Measurements from ENCODE around the gene COL13A1. TPM values are rescaled to one million over a fixed set of nuclear protein-coding genes. Genes with fewer than 3 reads are reported as not detected.

The COL13A1 gene
- total and polyA plus RNA-seq, 2 of the 8 experiments (the other 6 are each of a cell fraction or from before 2014, with no cell fraction given), result 2.6 to 5.2 TPM

GRCh38 chr10:69897999-69898398 lies 96.3 kb downstream of the COL13A1 start:
- Histone ChIP-seq H3K4ac (replicated peaks; ENCODE audit: insufficient read length, low read depth, low read length) (no peak overlapping the region), H3K36me3 (ENCODE audit: control insufficient read depth in 2 of 4, insufficient read depth in 4 of 4, low read length in 3 of 4) (no peaks in the 10 kb centered on the region), H3K14ac (ENCODE audit: insufficient read length) (no peak overlapping the region), H3K9ac (replicated peaks in 1 of 4; ENCODE audit: extremely low read depth in 1 of 4, low read depth in 3 of 4, low read length in 3 of 4) (no peak overlapping the region), H3K56ac (replicated peaks; ENCODE audit: insufficient read length, low read depth, low read length) (no peak overlapping the region), H4K5ac (ENCODE audit: insufficient read length, low read depth, low read length) (no peak overlapping the region), H3K79me1 (ENCODE audit: low read depth, low read length) (no peaks in the 10 kb centered on the region), H2BK15ac (ENCODE audit: low read length) (0 out of 2 replicates have a peak overlapping the region, but pooled peaks have one; percentile 37), H2BK5ac (ENCODE audit: low read depth, low read length) (peak overlapping the region; percentile 5; the same call in 1 of the 2 replicates), H2BK20ac (ENCODE audit: low read length) (peak overlapping the region; percentile 83; the same call in 1 of the 2 replicates), H4K8ac (ENCODE audit: extremely low read depth, insufficient read depth, low read length) (no peak overlapping the region), H4K91ac (replicated peaks; ENCODE audit: insufficient read length, low read length) (no peak overlapping the region), H3K18ac (ENCODE audit: extremely low read depth, low read length) (no peak overlapping the region), H3K4me2 (ENCODE audit: insufficient read depth in 1 of 2, low read depth in 2 of 2, low read length in 2 of 2) (no peak overlapping the region), H2AFZ (ENCODE audit: low read length) (no peak overlapping the region), H3K4me3 (ENCODE audit: extremely low read depth in 1 of 4, insufficient read depth in 2 of 4, low read depth in 3 of 4, low read length in 4 of 4) (no peak overlapping the region), H3K27me3 (replicated peaks in 1 of 4; ENCODE audit: control insufficient read depth in 3 of 4, extremely low read depth in 1 of 4, insufficient read depth in 3 of 4, low read length in 3 of 4) (no peaks in the 10 kb centered on the region; a peak in 2 of 7 replicates), H3K4me1 (replicated peaks in 1 of 4; ENCODE audit: control insufficient read depth in 3 of 4, insufficient read depth in 4 of 4, low read length in 3 of 4) (peaks cover 0 to 27% (median 13%) of the 10 kb centered on the region in 4 experiments; a peak in 6 of 7 replicates), H3K23ac (ENCODE audit: insufficient read length) (no peak overlapping the region), H3K9me3 (ENCODE audit: insufficient read depth in 2 of 2, low read depth in 1 of 2, low read length in 1 of 2) (no peaks in the 10 kb centered on the region; a peak in 1 of 4 replicates), H2BK120ac (replicated peaks; ENCODE audit: low read depth, low read length) (no peak overlapping the region), H3K79me2 (ENCODE audit: control insufficient read depth in 1 of 2, insufficient read depth in 2 of 2, low read length in 2 of 2) (no peaks in the 10 kb centered on the region), H2BK12ac (ENCODE audit: low read depth, low read length) (peak overlapping the region; percentile 42; the same call in 1 of the 2 replicates), H4K20me1 (replicated peaks in 1 of 2; ENCODE audit: control insufficient read depth in 1 of 2, insufficient read depth in 2 of 2, low read length in 2 of 2) (no peaks in the 10 kb centered on the region), H2AK5ac (ENCODE audit: low read depth, low read length) (no peak overlapping the region), H3K23me2 (ENCODE audit: low read depth, low read length) (no peaks in the 10 kb centered on the region), H3K27ac (ENCODE audit: low read depth, low read length) (no peak overlapping the region)
- ChIA-PET CTCF (ENCODE audit: partially characterized antibody) (interaction anchor here (1.0 to 9.4 kb wide), 8 partner anchors 9 to 109 kb away, joined by 3 to 209 read pairs (median 39); no protein-coding TSS in a partner anchor), POLR2A (ENCODE audit: partially characterized antibody) (interaction anchor here (0.7 to 0.9 kb wide), 2 partner anchors 18 to 64 kb away, joined by 3 read pairs; no protein-coding TSS in a partner anchor)
- TF ChIP-seq EZH2 (IDR thresholded peaks at IDR 0.05; ENCODE audit: low read depth, low read length, severe bottlenecking), result no peak
- no peak for TF ChIP-seq JUND (IDR thresholded peaks at IDR 0.05; ENCODE audit: low read length)
- no peak for TF ChIP-seq CBX5 (IDR thresholded peaks at IDR 0.05; ENCODE audit: low read depth, low read length)
- no peak for TF ChIP-seq TBP (IDR thresholded peaks at IDR 0.05; ENCODE audit: low read depth, low read length)
- TF ChIP-seq POU5F1 (IDR thresholded peaks at IDR 0.05; ENCODE audit: low read depth, low read length), result no peak
- no peak for TF ChIP-seq RBBP5 (IDR thresholded peaks at IDR 0.05; ENCODE audit: borderline replicate concordance, low read depth, low read length)
- TF ChIP-seq GABPA (IDR thresholded peaks at IDR 0.05; ENCODE audit: borderline replicate concordance, insufficient read depth, low read length), result no peak
- TF ChIP-seq SP2 (IDR thresholded peaks at IDR 0.05; ENCODE audit: low read length), result no peak
- no peak for TF ChIP-seq PHF8 (conservative IDR thresholded peaks at IDR 0.05; ENCODE audit: low read depth, low read length)
- TF ChIP-seq HDAC6 (IDR thresholded peaks at IDR 0.05; ENCODE audit: low read depth, low read length), result no peak
- TF ChIP-seq, protein P1, sequence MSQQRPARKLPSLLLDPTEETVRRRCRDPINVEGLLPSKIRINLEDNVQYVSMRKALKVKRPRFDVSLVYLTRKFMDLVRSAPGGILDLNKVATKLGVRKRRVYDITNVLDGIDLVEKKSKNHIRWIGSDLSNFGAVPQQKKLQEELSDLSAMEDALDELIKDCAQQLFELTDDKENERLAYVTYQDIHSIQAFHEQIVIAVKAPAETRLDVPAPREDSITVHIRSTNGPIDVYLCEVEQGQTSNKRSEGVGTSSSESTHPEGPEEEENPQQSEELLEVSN (IDR thresholded peaks at IDR 0.05), result no peak
- FAIRE-seq, result no peak
- DNase-seq (ENCODE audit: low read depth in 1 of 2, low spot score in 2 of 2), result no peak
- 85% methylated on average over 10 of the region's 10 CpGs; no CpG with 5 or more reads in 1 of the 2 experiments for WGBS, 2 experiments (ENCODE audit: extremely low coverage in 1 of 2, insufficient coverage in 1 of 2, insufficient read length in 1 of 2, insufficient replicate concordance in 2 of 2, low coverage in 1 of 2, low lambda C conversion rate in 2 of 2, missing lambda C conversion rate in 1 of 2)

Data from H1 (cell line).